Hematopoietic multipotent progenitor cell treated with erythropoietin and hydrocortisone succinate and interleukin-3 and kit ligand, for 6 days (in vitro differentiated cells): ENCODE data around the gene CMIP.

Experiments used
- DNase-seq: peaks from one replicate; pipeline ENCODE4 v3.0.0-alpha.2; 2015

CMIP gene

DNA sequence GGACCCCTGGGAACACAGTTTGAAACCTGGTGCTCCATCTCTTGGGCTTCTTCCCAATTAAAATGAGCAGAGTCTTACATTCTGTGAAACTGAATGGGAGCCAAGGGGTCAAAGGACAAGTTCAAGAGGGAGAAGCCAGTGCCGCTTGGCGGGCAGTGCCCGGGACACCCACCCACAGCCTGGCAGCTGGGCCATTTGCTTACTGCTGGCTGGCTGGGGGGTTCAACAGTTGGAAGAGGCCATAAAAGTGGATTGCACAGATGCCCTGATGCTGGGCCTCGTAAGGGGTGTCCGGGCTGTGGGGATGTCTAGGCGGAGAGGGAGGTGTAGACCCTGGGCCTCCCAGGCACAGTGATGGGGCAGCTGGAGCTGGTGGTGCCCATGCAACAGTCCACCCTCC is 52.1 kb downstream of the CMIP start:
- DNase-seq = no peak

DNA sequence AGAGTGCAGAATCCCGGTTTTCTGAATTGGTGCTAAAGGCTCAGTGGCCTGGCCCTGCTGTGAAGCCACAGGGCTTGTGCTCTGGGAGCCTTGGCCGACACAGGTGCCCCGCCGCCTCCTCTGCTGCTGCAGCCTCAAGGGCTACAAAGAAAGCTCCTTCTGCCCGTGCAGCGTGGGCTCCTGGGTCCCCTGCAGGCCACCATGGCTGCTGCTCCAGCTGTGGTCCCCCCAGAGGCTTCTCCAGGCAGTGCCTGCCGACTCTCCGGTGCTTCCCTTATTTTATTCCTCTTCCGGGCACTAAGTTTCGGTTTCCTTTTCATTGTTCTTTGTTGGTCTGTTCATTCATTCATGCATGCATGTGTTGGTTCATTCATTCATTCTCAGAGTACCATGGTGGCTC is 53.1 kb downstream of the CMIP start:
- peak; percentile 83 for DNase-seq

DNA sequence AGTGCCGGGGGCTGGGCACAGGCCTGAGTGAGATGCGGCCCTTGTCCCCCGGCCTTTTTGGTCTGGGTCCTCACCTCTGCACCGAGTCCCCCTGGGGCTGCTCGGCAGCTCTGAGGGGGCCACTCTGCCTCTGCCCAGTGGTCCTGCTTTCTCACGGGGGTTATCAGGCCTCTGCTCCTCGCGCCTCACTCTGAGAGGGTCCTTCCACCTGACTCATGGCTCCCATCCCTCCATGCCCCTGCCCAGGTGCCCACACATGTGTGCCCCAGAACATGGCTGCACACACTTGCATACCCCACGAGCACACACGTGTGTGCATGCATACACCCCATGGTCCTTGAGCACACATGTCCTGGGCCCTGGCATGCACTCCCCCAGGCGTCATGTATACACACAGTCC is 53.7 kb downstream of the CMIP start:
- no peak for DNase-seq

DNA sequence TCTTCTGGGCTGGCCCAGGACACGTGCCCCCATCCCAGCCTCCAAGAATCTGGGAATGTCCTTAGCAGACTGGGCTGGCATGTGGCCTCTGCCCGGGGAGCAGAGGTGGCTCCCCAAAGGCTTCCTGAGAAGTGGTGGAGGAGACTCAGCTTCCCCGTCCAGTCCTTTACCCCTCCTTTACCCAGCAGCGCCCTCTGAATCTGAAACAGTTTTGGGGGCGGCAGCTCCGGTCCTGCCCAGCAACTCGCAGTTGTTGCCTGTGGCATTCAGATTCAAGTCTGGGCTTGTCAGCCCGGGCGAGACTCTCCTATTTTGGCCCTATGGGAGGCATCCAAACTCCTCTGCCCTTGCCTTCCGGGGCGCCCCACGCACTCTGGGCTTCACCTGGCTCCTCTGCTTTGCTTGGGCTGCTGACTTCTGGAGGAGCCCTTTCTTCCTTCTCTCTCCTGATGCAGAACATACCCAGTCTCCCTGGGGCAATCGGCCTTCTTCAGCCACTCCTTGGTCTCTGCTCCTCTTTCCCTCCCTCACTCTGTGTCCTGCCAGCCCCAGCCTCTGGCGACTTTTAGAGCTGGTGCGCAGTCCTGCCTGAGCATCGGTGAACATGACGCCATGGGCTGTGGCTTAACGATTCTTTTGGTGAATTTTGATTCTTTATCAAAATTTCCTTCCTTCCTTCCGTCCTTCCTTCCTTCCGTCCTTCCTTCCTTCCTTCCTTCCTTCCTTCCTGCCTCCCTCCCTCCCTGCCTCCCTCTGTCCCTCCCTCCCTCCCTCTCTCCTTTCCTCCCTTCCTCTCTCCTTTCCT is 55.2 kb downstream of the CMIP start:
- DNase-seq = no peak

DNA sequence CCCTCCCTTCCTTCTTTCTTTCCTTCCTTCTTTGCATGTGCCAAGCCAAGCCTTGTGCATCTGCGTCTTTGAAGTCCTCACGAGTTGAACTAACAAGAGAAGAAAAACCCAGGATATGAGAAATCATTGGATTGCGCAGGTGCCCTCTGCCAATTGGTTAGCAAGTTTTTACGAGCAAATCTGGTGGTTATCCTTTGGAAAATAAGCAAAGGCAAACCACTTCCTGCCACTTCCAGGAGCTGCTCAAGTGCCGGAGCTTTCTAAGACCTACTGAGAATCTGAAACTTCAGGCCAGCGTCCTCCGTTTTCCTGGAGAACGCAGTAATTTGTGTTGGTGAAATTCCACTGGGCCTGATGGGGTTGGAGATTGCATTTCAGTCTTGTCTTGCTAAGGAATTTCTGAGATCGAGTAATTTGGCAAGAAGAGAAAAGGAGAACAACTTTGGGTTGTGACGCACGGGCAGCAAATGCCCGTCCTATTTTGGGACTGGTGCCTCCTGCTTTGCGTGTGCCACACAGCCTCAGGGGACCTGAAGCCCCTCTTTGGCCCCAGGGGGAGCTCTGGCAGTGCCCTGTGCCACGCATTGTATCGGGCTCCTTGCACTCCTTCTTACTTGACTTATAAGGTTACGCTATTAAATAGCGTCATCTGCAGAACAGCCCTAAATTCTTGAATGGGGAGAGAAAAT is 56.4 kb downstream of the CMIP start:
- DNase-seq = no peak

DNA sequence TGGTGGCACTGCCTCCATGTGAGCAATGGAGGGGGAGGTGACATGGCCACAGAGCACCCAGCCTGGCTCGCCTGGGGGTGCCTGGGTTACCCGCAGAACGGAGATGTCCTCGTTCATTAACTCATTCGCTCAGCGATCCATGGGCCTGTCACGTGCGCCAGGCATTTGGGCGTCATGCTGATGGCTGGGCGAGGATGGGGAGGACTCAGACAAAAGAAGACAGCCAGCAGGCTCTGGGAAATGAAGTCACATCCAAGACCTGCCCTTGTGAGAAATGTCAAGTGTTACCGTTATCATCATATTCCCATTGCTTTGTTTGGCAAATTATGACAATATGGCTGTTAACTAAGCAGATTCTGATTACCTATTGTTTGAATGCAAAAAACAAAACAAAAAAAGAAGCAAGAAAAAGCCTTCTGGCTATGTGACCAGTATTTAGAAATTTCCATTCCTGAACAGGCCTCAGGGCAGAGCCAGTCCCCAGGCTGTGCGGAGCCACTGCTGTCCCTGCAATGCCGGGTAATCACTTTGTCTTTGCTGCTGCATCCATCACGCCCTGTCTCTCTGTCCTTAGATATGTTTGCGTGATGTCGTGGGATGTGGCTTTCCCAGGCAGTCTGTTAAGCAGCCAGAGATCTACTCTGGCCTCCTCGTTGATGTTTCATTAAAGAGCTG is 57.9 kb downstream of the CMIP start:
- no peak for DNase-seq

DNA sequence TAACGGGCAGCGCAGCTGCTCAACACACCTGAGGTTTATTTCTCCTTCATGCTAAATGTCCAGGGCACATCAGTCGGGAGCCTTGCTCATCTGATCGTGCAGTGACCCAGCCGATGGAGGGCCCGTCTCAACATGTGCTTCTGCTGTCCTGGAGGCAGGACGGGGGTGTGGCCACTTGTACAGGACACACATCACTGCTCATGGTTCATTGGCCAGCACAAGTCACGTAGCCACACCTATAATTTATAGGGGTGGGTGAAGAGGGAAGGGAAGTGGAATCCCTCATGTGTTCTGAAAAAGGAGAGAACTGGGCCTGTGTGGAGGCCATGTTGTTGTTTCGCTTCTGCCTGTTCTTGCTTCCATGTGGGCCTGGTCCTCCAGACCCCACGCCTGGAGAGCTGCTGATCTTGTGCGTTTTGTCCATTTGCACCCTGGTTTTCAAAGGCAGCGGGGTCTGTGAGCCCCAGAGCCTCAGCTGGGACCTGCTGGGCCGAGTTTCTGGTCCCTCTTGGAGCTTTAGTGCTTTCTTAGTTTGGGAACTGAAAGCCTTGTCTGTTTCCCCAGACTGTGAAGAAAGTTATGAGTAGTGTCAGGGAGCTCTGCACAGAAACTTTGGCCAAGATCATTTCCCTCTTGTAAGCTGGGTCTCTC is 60.5 kb downstream of the CMIP start:
- peak; percentile 81 for DNase-seq

DNA sequence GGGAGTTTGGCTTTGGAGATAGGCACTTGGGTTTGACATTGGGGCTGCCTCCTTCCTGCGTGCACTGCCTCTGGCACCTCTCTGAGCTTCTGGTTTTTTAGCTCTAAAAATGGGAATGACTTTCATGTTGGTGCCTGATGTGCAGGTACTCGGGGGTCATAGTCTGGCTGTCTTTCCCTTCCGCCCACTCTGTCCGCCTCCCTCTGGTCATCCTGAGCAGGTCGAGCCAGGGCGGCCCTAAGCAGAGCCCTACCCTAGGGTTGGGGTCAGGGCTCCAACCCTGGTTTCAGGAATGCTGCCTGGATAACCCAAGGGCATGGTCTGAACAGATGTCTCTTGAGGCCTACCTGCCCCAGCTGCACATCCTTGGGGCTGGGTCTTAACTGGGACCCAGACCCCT is 64.8 kb downstream of the CMIP start:
- DNase-seq = no peak

DNA sequence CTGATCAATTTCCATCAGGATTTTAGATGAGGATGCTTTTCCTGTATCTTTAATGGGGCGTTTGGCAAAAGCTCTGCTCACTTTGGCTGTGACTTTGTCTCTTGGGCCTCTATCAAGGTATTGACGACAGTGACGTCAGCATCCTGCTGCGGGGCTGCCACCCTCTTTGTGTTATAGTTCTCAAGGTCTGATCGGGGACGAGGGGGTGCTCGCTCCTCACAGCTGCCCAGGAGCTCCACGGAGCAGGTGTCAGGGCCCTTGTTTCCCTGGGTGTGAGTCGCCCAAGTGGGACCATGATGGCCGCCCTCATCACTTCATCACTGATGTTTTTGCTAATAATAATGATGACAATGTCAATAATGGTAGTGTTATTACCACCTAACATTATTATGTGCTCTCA is 65.4 kb downstream of the CMIP start:
- DNase-seq = no peak

DNA sequence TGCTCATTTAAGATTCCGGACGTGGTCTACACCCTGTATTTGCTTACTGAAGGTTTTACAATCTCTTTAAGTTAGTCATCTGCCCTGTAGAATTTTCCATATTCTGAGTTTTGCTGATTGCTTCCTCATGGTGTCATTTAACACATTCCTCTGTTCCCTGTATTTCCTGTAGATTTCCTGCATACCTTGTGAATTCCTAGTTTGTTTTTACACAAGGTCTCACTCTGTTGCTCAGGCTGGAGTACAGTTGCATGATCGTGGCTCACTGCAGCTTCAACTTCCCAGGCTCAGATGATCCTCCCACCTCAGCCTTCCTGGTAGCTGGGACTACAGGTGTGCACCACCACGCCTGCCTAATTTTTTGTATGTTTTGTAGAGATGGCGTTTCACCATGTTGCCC is 66.8 kb downstream of the CMIP start:
- no peak for DNase-seq

DNA sequence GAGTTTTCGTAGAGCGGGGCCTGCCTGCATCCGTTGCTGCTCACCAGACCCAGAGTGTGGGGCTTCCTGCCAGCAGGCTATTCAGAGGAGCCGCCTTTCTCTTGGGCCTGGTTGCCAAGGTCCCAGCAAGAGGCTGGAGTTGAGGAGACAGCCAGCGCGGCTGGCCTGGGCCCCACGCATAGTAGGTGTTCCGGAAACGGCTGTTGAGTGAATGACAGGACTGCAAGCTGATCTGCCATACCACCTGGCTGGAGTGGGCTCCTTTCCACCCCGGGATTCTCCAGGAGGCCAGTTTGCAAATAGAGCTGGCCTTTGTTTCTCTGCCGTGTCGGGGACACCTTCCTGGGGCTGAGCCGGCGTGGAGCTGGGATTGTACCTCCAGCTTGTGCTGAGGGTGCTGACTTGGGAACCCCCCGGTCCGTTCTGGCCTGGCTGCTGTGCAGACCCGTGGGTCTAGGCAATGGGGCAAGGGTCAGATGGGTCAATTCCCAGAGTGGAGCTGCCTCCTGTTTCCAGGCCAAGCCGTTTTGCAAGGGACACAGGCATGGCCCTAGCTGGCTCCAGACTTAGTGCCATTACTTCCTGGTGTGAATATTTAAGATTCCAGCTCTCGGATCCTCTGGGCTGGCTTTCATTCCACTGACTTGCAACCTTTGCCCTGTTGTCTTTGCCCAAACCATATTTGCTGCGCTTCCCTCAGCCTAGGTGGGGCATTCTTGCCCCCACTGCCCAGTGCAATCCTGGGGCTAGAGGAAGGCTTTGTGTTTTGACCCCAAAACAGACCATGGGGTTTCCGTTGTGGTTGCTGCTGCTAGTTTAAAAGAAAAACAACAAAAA is 68.8 kb downstream of the CMIP start:
- peak; percentile 50 for DNase-seq

DNA sequence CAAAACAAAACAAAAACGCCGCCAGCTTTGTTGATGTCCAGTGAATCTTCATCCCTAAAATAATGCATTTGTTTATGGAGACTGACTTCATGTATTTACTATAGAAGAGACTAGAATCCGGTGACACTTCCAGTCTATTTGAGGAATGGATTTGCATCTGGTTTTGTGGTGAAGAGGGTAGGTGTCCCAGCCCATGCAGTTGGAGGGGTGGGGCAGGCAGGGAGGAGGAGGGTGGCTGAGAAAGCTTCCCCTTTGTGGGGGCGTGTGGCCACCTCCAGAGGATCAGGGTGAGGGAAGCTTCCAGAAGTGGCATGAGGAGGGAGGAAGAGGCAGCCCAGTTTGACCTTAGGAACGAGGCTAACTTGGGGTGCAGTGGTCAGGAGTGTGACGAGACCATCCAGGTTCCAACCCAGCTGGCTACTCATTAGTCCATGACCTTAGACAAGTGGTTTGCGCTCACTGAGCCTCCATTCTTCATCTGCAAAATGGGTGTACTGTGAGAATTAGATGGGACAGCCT is 69.5 kb downstream of the CMIP start:
- DNase-seq = peak; percentile 70

DNA sequence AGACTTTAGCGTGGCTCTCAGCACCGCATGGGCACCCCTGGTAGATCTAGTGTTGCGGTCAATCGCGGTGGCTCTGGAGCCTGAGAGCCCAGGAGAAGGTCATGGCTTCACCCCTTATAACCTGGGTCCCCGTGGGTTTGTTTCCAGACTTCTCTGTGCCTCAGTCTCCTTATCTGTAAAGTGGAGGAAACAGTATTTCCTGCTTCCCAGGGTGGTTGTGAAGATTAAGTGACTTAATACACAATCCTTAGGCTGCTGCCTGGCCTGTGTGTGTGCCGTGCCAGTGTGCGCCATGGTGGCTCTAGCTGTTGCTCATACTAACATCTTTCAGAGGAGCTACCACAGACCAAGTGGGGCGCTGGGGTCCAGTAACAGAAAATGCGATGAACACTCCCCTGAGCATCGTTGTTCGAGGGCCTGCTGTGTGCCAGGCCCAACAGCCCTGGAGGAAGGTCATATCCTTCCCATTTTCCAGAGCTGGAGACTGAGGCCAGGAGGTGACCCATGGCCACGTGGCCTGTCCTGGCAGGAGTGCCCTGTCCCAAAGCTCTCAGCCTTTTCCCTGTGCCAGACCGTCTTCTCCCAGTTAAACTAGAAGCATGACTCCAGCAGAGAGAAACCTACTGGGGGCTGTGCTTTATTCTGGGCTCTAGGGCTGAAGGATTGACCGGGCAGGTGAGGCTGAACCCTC is 70.1 kb downstream of the CMIP start:
- DNase-seq = peak; percentile 48

DNA sequence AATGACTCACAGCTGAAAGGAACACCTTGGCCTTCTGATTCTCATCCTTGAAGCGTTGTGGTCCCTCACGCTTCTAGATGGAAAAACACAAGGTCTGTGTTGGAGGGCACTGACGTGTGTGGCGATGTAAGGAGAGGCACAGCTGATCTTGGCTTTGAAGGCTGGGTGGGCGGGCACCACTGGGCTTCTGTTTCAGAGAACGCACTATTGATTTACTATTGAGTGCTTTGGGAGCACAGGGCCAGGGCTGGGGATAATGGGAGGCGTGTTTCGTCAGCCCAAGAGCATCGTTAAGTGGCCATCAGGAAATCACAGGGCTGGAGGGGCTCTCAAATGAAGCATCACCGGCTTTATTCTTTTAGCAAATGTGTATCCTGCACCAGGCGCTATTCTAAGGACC is 70.7 kb downstream of the CMIP start:
- no peak for DNase-seq

DNA sequence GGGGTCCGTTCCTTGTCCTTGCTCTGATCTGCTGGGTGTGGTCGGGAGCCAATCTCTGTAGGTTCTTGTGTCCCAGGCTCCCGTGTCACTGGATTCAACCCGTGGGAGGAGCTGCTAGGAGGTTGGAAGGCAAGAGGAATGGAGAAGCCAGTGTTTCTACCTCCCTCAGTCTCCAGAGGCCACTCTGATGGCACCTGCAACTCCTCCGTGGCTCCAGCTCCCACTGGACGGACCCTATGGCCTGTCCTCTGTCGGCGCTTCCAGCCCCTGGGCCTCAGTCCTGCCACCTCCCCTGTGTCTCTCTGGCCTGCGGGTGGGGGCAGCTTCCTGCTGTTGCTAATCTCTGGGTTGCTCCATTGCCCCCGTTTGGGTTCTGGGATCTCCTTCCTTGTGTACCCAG is 71.1 kb downstream of the CMIP start:
- DNase-seq = no peak

DNA sequence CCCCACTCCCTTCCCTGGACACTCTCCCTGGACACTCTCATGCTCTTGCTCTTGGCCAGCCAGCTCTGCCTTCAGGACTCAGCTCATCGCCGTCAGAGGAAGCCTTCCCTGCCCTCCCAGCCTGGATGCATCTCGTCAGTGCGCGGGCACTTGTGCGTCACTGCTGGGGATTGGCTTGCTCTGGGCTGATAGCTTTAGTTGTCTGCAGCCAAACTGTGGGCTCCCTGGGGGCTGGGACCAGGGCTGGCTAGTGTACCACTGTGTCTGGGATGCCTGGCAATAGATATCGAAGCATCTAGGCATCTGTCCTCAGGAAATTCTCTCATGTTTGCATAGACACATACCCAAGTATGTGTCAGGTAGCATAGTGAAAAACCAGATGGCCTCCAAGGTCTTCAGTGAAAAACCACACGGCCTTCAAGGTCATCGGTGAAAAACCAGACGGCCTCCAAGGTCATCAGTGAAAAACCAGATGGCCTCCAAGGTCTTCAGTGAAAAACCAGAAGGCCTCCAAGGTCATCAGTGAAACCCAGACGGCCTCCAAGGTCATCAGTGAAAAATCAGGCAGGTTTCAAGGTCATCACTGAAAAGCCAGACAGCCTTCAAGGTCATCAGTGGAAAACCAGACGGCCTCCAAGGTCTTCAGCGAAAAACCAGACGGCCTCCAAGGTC is 72.0 kb downstream of the CMIP start:
- no peak for DNase-seq

DNA sequence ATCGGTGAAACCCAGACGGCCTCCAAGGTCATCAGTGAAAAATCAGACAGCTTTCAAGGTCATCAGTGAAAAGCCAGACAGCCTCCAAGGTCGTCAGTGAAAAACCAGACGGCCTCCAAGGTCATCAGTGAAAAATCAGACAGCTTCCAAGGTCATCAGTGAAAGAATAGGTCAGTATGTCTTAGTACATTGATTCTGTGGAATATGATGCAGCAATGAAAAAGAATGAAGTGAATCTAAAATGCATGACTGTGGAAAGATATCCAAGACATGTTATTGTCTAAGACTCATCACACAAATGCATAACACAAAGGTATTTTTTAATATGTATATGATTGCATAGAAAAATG is 72.5 kb downstream of the CMIP start:
- no peak for DNase-seq

DNA sequence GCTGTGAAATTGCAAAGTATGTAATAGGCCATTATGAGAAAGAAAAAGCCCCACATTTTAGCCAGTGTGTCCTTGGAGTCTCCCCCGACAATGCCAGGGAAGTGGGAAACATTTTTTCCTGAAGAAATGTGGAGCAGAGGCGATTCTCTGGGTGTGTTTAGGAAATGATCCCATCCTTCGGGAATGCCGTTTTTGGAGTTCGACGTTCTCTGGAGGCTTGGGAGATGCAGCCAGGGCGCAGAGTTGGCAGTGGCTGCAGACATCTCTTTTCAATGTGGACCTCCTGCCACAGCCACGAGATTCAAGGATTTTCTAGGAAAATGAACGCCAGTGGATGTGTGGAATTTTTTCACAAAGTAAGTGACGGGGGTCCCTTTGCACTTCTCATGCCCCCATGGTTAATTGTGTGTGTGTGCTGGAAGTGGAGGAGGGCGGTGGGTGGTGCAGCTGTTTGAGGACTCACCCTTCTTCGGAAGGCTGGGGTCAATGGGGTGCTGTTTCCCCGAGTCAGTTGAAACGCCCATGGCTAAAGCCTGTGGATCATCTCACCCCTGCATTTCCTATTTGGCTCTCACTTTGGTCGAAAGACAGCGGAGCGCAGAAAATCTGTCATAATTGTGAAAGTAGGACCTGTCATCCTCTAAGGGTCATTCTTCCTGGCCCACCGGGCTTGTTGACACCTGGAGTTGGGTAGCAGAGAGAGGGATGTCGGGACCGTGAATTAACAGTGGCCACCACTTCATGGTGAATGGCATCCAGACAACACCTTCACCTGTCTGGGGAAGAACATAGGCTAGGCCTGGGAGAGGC is 73.2 kb downstream of the CMIP start:
- DNase-seq = no peak

DNA sequence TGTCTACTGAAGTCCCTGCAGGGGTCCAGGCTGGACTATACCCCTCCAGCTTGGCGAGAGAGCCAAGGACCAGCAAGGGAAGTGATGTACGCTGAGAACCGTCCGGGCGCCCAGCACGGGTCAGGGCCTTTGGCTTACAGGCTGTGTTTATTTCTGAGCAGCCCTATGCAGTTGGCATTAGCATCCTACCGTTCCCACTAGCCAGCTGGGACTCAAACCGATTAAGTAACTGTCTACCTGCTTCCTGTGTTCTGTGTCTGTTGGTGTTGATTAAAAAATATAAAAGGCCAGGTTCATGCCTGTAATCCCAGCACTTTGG is 73.8 kb downstream of the CMIP start:
- no peak for DNase-seq

DNA sequence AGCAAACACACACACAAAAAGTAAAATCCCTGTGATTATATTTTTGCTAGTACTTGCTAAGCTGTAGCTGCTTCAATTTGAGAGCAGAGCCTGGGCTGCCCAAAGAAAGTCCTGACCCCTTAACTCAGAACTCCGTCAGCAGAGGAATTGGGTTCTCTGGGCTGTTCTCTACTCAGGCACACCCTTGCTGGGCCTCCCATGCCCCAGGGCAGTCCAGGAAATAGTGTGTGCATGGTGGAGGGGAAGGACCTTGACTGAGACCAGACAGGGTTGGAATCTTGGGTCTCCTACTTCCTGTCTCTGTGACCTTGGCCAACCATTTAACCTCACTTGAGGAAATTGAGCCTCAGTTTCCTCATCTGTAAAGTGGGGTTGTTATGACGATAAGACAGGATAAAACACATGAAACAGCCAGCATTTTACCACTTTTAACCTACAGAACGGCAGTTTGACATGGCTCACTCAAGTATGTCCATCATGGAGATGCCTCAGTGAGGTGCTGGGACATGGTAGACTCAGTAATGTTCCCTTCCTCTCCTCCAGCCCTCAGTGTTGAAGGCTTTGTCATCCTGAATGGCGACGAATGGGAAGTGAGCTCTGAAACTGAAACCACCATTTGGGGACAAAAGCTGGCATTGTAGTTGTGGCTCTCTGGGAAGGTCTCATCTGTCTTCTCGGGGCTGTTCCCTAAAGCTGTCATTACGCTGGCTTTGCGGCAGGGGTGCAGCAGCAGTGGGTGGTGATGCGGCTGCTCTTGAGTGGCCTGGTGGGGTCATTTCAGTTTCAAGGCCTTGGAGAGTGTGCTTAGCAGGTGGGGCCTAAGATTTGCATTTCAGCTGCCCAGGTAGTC is 74.9 kb downstream of the CMIP start:
- no peak for DNase-seq
